ENCODE measurements around the gene PPP1R7.

DNA sequence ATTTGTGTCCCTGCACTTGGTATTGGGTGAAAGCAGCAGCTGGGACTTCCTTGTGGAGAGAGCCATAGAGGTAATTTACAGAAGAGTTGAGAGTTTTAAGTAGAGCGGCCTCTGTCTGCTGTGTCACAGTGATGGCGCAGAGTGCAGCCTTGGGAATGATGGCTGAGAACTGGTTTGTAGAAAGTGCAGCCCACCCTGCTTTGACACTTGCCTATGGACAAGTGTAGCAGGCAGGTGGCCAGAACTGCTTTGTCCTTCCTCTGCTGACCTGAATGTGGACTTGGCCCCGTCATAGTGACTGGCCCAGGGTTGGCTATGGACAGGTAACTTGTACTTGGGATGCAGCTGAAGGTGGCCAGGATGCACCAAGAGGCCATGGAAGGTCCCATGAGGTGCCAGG lies 31.9 kb downstream of the PPP1R7 start:
- TF ChIP-seq CHD2 (IDR thresholded peaks at IDR 0.05; ENCODE audit: low read length, partially characterized antibody), result no peak
- TF ChIP-seq, protein P1, sequence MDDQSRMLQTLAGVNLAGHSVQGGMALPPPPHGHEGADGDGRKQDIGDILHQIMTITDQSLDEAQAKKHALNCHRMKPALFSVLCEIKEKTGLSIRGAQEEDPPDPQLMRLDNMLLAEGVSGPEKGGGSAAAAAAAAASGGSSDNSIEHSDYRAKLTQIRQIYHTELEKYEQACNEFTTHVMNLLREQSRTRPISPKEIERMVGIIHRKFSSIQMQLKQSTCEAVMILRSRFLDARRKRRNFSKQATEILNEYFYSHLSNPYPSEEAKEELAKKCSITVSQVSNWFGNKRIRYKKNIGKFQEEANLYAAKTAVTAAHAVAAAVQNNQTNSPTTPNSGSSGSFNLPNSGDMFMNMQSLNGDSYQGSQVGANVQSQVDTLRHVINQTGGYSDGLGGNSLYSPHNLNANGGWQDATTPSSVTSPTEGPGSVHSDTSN (IDR thresholded peaks at IDR 0.05), result no peak
- TF ChIP-seq CTCF (IDR thresholded peaks at IDR 0.05), result no peak
- no peak for TF ChIP-seq POLR2AphosphoS5 (IDR thresholded peaks at IDR 0.05; ENCODE audit: low read depth, low read length)
- no peak for TF ChIP-seq JUND (IDR thresholded peaks at IDR 0.05)
- no peak for TF ChIP-seq MAX (IDR thresholded peaks at IDR 0.05; ENCODE audit: low read depth)
- TF ChIP-seq MXI1 (IDR thresholded peaks at IDR 0.05; ENCODE audit: low read depth, low read length), result no peak
- no peak for TF ChIP-seq EP300 (IDR thresholded peaks at IDR 0.05; ENCODE audit: borderline replicate concordance in 1 of 2, low read depth in 1 of 2, low read length in 1 of 2)
- TF ChIP-seq, protein P2, sequence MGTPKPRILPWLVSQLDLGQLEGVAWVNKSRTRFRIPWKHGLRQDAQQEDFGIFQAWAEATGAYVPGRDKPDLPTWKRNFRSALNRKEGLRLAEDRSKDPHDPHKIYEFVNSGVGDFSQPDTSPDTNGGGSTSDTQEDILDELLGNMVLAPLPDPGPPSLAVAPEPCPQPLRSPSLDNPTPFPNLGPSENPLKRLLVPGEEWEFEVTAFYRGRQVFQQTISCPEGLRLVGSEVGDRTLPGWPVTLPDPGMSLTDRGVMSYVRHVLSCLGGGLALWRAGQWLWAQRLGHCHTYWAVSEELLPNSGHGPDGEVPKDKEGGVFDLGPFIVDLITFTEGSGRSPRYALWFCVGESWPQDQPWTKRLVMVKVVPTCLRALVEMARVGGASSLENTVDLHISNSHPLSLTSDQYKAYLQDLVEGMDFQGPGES (IDR thresholded peaks at IDR 0.05; ENCODE audit: low read depth, low read length), result no peak
- TF ChIP-seq RXRA (IDR thresholded peaks at IDR 0.05; ENCODE audit: borderline replicate concordance, low read depth), result no peak
